ENCODE data around the gene CACNA2D1.

DNA sequence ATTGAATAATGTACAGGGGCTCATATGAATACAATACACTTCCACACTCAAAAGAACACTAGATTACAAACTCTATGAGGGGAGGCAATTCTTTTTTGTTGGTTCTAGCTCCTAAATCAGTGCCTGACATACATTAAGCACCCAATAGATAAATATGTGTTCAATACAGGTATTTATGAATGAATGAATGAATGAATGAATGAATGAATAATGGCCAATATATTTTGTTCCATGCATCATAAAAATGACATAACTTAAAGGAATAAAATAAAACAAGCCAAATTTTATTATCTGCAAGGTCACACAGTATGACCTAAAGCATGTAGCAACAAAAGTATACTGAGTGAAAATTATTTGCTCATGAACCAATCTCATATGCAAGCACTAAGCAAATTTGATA is 168.9 kb downstream of the CACNA2D1 start:
- TF ChIP-seq, protein P1, sequence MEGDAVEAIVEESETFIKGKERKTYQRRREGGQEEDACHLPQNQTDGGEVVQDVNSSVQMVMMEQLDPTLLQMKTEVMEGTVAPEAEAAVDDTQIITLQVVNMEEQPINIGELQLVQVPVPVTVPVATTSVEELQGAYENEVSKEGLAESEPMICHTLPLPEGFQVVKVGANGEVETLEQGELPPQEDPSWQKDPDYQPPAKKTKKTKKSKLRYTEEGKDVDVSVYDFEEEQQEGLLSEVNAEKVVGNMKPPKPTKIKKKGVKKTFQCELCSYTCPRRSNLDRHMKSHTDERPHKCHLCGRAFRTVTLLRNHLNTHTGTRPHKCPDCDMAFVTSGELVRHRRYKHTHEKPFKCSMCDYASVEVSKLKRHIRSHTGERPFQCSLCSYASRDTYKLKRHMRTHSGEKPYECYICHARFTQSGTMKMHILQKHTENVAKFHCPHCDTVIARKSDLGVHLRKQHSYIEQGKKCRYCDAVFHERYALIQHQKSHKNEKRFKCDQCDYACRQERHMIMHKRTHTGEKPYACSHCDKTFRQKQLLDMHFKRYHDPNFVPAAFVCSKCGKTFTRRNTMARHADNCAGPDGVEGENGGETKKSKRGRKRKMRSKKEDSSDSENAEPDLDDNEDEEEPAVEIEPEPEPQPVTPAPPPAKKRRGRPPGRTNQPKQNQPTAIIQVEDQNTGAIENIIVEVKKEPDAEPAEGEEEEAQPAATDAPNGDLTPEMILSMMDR (IDR thresholded peaks at IDR 0.05): no peak
- no peak for TF ChIP-seq EP300 (IDR thresholded peaks at IDR 0.05)
